ENCODE results near the gene METTL6. TPM values are rescaled to one million over a fixed set of nuclear protein-coding genes. Genes with fewer than 3 reads are reported as not detected.
"Not testable (repeated sequence)": the region's sequence is repeated elsewhere in the genome, so short reads cannot be mapped to it uniquely, and the experiment has no call there.

The METTL6 gene
- total RNA-seq, 1 experiment from 2014 or later = 25.6 TPM

DNA sequence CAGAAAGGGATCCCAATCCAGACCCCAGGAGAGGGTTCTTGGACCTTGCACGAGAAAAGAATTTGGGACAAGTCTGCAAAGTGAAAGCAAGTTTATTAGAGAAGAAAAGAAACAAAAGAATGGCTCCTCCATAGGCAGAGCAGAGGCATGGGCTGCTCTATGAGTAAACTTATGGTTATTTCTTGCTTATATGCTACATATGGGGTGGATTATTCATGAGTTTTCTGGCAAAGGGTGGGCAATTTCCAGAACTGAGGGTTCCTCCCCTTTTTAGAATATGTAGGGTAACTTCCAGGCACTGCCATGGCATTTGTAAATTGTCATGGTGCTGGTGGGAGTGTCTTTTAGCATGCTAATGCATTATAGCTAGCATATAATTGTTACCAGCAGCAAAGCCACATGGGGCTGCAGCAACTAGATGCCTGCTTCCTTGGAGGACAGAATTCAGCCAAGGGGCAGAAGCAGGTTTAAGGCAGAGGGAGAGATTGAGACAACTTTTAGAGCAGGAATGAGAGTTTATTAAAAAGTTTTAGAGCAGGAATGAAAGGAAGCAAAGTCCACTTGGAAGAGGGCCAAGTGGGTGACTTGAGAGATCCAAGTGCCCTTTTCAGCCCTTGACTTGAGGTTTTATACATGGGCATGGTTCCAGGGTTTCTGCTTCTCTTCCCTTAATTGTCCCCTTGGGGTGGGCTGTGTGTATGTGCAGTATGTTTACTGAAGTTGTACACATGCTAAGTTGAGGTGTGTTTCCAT is 41.3 kb downstream of the METTL6 start:
- WGBS (ENCODE audit: extremely low coverage, insufficient read length, low lambda C conversion rate) = no CpG with 5 or more reads among the region's 1 CpG
- H3K56ac ChIP-seq (ENCODE audit: insufficient read length, low read depth, low read length) = no peak overlapping the region
- H3K27ac Mint-ChIP-seq = no peak overlapping the region
- no peak overlapping the region for H3T11ph ChIP-seq (ENCODE audit: low read length)
- no peak overlapping the region for H4K91ac ChIP-seq (ENCODE audit: insufficient read length, low read depth, low read length)
- no peak overlapping the region for H3K23ac ChIP-seq (ENCODE audit: insufficient read length, low read depth, low read length)
- H3K79me1 ChIP-seq (ENCODE audit: insufficient read depth, low read depth, low read length, poor library complexity, severe bottlenecking) = no peaks in the 10 kb centered on the region
- H3K4me1 Mint-ChIP-seq = no peaks in the 10 kb centered on the region
- H4K8ac ChIP-seq (replicated peaks; ENCODE audit: insufficient read length, low read depth, low read length) = no peak overlapping the region
- no peak overlapping the region for H3K4ac ChIP-seq (ENCODE audit: low read depth, low read length)
- no peak overlapping the region for H3K4me2 ChIP-seq (ENCODE audit: insufficient read depth, insufficient read length, low read length)
- no peak overlapping the region for H3K9ac ChIP-seq (ENCODE audit: extremely low read depth, insufficient read length, low read length)
- H3K4me1 ChIP-seq (ENCODE audit: insufficient read depth, low read length) = no peaks in the 10 kb centered on the region
- no peaks in the 10 kb centered on the region for H3K9me3 ChIP-seq (ENCODE audit: control insufficient read depth, low read depth, low read length)
- no peaks in the 10 kb centered on the region for H4K20me1 ChIP-seq (ENCODE audit: control insufficient read depth, insufficient read depth, insufficient read length)
- DNase-seq = no peak
- no peak overlapping the region for H3K27ac ChIP-seq (ENCODE audit: insufficient read length, low read depth, low read length)
- H4K5ac ChIP-seq (ENCODE audit: insufficient read length, low read depth, low read length) = no peak overlapping the region
- H3K18ac ChIP-seq (ENCODE audit: insufficient read length, low read depth, low read length) = no peak overlapping the region
- H2BK120ac ChIP-seq (ENCODE audit: low read depth, low read length, poor library complexity, severe bottlenecking) = no peak overlapping the region
- H2BK12ac ChIP-seq (ENCODE audit: insufficient read length, low read depth, low read length) = no peak overlapping the region
- H3K4me3 Mint-ChIP-seq = no peak overlapping the region
- H2AFZ ChIP-seq (ENCODE audit: low read length) = no peak overlapping the region
- peaks cover 0 to 7% (median 6%) of the 10 kb centered on the region in 3 experiments; a peak in 2 of 7 replicates for H3K36me3 Mint-ChIP-seq (ENCODE audit: insufficient read depth in 1 of 3, low read depth in 3 of 3)
- TF ChIP-seq, protein P1, sequence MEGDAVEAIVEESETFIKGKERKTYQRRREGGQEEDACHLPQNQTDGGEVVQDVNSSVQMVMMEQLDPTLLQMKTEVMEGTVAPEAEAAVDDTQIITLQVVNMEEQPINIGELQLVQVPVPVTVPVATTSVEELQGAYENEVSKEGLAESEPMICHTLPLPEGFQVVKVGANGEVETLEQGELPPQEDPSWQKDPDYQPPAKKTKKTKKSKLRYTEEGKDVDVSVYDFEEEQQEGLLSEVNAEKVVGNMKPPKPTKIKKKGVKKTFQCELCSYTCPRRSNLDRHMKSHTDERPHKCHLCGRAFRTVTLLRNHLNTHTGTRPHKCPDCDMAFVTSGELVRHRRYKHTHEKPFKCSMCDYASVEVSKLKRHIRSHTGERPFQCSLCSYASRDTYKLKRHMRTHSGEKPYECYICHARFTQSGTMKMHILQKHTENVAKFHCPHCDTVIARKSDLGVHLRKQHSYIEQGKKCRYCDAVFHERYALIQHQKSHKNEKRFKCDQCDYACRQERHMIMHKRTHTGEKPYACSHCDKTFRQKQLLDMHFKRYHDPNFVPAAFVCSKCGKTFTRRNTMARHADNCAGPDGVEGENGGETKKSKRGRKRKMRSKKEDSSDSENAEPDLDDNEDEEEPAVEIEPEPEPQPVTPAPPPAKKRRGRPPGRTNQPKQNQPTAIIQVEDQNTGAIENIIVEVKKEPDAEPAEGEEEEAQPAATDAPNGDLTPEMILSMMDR (conservative IDR thresholded peaks at IDR 0.05) = no peak
- H3K9me3 Mint-ChIP-seq = peaks cover 17 to 23% of the 10 kb centered on the region in 2 experiments
- H3K79me2 ChIP-seq (ENCODE audit: insufficient read depth, low read length) = no peaks in the 10 kb centered on the region
- no peaks in the 10 kb centered on the region for H3K23me2 ChIP-seq (ENCODE audit: insufficient read length, low read depth, low read length, poor library complexity, severe bottlenecking)
- H2BK20ac ChIP-seq (ENCODE audit: low read depth, low read length, poor library complexity, severe bottlenecking) = no peak overlapping the region
- no peak overlapping the region for H2AK5ac ChIP-seq (ENCODE audit: insufficient read length, low read length)
- no peak overlapping the region for H2BK15ac ChIP-seq (ENCODE audit: low read depth, low read length)
- no peak overlapping the region for H2BK5ac ChIP-seq (ENCODE audit: insufficient read length, low read length)
- no peaks in the 10 kb centered on the region for H3K27me3 ChIP-seq (ENCODE audit: insufficient read depth, low read length)
- no peak overlapping the region for H3K14ac ChIP-seq (ENCODE audit: insufficient read depth, low read length)
- H3K27me3 Mint-ChIP-seq (ENCODE audit: low read depth) = peaks cover 5% of the 10 kb centered on the region

DNA sequence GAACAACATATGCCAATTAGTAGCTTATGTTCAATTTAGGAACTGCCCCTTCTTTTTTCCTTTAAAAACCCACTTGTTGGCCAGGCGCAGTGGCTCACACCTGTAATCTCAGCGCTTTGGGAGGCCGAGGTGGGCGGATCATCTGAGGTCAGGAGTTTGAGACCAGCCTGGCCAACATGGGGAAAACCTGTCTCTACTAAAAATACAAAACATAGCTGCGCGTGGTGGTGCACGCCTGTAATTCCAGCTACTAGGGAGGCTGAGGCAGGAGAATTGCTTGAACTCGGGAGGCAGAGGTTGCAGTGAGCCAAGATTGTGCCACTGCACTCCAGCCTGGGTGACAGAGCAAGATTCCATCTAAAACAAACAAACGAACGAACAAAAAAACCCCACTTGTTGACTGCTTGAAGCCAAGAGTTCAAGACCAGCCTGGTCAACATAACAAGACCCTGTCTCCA is 42.1 kb downstream of the METTL6 start:
- H3K4me1 ChIP-seq (ENCODE audit: insufficient read depth, low read length); H3K23me2 ChIP-seq (ENCODE audit: insufficient read length, low read depth, low read length, poor library complexity, severe bottlenecking); H4K91ac ChIP-seq (ENCODE audit: insufficient read length, low read depth, low read length); H2AFZ ChIP-seq (ENCODE audit: low read length); H3K4ac ChIP-seq (ENCODE audit: low read depth, low read length); H2BK15ac ChIP-seq (ENCODE audit: low read depth, low read length); H2BK20ac ChIP-seq (ENCODE audit: low read depth, low read length, poor library complexity, severe bottlenecking); H4K5ac ChIP-seq (ENCODE audit: insufficient read length, low read depth, low read length); H3K9ac ChIP-seq (ENCODE audit: extremely low read depth, insufficient read length, low read length); H2BK12ac ChIP-seq (ENCODE audit: insufficient read length, low read depth, low read length); H3K18ac ChIP-seq (ENCODE audit: insufficient read length, low read depth, low read length); H2BK5ac ChIP-seq (ENCODE audit: insufficient read length, low read length); H3T11ph ChIP-seq (ENCODE audit: low read length); H4K8ac ChIP-seq (replicated peaks; ENCODE audit: insufficient read length, low read depth, low read length); H3K56ac ChIP-seq (ENCODE audit: insufficient read length, low read depth, low read length); H3K79me2 ChIP-seq (ENCODE audit: insufficient read depth, low read length); H4K20me1 ChIP-seq (ENCODE audit: control insufficient read depth, insufficient read depth, insufficient read length); H2BK120ac ChIP-seq (ENCODE audit: low read depth, low read length, poor library complexity, severe bottlenecking); H3K27me3 Mint-ChIP-seq (ENCODE audit: low read depth); H3K4me3 Mint-ChIP-seq; DNase-seq; H3K27me3 ChIP-seq (ENCODE audit: insufficient read depth, low read length); H3K4me2 ChIP-seq (ENCODE audit: insufficient read depth, insufficient read length, low read length); H3K27ac ChIP-seq (ENCODE audit: insufficient read length, low read depth, low read length); H3K9me3 ChIP-seq (ENCODE audit: control insufficient read depth, low read depth, low read length); H3K79me1 ChIP-seq (ENCODE audit: insufficient read depth, low read depth, low read length, poor library complexity, severe bottlenecking); H3K36me3 Mint-ChIP-seq (ENCODE audit: insufficient read depth in 1 of 3, low read depth in 3 of 3); H3K4me1 Mint-ChIP-seq; H2AK5ac ChIP-seq (ENCODE audit: insufficient read length, low read length); H3K23ac ChIP-seq (ENCODE audit: insufficient read length, low read depth, low read length); H3K27ac Mint-ChIP-seq; H3K14ac ChIP-seq (ENCODE audit: insufficient read depth, low read length): not testable (repeated sequence)
- H3K9me3 Mint-ChIP-seq = peaks cover 17 to 22% of the 10 kb centered on the region in 2 experiments
- WGBS (ENCODE audit: extremely low coverage, insufficient read length, low lambda C conversion rate) = no CpG with 5 or more reads among the region's 10 CpGs
